ENCODE measurements around the gene IL12RB2.

GRCh38 chr1:67323087-67323486 lies 15.4 kb downstream of the IL12RB2 start:
- TF ChIP-seq CTCF (IDR thresholded peaks at IDR 0.05; ENCODE audit: low read length) (no peak), EZH2 (optimal IDR thresholded peaks at IDR 0.05; ENCODE audit: low read depth, low read length) (no peak), EZH2phosphoT487 (IDR thresholded peaks at IDR 0.05; ENCODE audit: low read length) (no peak)

All from MM.1S (cell line).